GM12874 (cell line): Measurements from ENCODE around the gene SLC41A3.

Experiments
- CTCF ChIP-seq: IDR thresholded peaks from 2 replicates; pipeline ENCODE4 v1.5.1; 2011; ENCODE audit warnings: low read depth, mild to moderate bottlenecking, control low read depth, low read length, moderate library complexity; ENCODE audit not compliant: insufficient read depth

SLC41A3 gene

GRCh38 chr3:126098391-126098858, 14.5 kb upstream of the SLC41A3 start:
- no peak for TF ChIP-seq CTCF

GRCh38 chr3:126097801-126098200, 13.9 kb upstream of the SLC41A3 start:
- no peak for TF ChIP-seq CTCF

- no peak for TF ChIP-seq CTCF
Observed at GRCh38 chr3:126087552-126088175, 3.7 kb upstream of the SLC41A3 start.

- TF ChIP-seq CTCF: no peak
Observed at GRCh38 chr3:126085841-126086240, 1.9 kb upstream of the SLC41A3 start.

- TF ChIP-seq CTCF: no peak
Observed at GRCh38 chr3:126085276-126085675, 1.4 kb upstream of the SLC41A3 start.

GRCh38 chr3:126084768-126085180, 850 bp upstream of the SLC41A3 start:
- no peak for TF ChIP-seq CTCF

GRCh38 chr3:126083511-126083912, 412 bp downstream of the SLC41A3 start:
- TF ChIP-seq CTCF: no peak
